Common myeloid progenitor, CD34-positive (primary cell): ENCODE results near the gene FAM32A.

Source experiments
- CTCF ChIA-PET: fragments of 350-600 bp; sonication (Branson Sonifier 250); formaldehyde crosslinking; loops from one replicate; lab custom pipeline; 2021; ENCODE audit warnings: antibody characterized with exemption; lab: Charles Lee
- POLR2A ChIA-PET: fragments of 350-600 bp; sonication (Branson Sonifier 250); formaldehyde crosslinking; loops from one replicate; lab custom pipeline; 2021; ENCODE audit warnings: antibody characterized with exemption; lab: Charles Lee
- DNase-seq, 3 donors: peaks; one replicate each; pipeline versions ENCODE4 v3.0.0 to v3.0.0-alpha.2; 2013
- H3K27ac ChIP-seq, 2 experiments: 1 replicate in 1 of 2; 2 replicates in 1 of 2; pipeline ENCODE4 v1.7.0; 2013; ENCODE audit warnings: inconsistent platforms in 2 of 2, low read length in 2 of 2, mild to moderate bottlenecking in 2 of 2, low read depth in 1 of 2, moderate library complexity in 1 of 2; ENCODE audit not compliant: severe bottlenecking in 2 of 2, insufficient read depth in 1 of 2, poor library complexity in 1 of 2
- H3K27me3 ChIP-seq, 5 experiments: replicated peaks in 2 of 5; 1 replicate in 3 of 5; 2 replicates in 2 of 5; pipeline versions ENCODE4 v1.6.1 to v1.7.0; 2013; ENCODE audit warnings: low read length in 4 of 5, mild to moderate bottlenecking in 2 of 5, moderate library complexity in 2 of 5, inconsistent platforms in 1 of 5; ENCODE audit not compliant: insufficient read depth in 5 of 5, control insufficient read depth in 4 of 5
- H3K36me3 ChIP-seq, 4 experiments: 1 replicate in 2 of 4; 2 replicates in 2 of 4; pipeline versions ENCODE4 v1.6.1 to v1.7.0; 2013; ENCODE audit warnings: low read length in 3 of 4, control low read depth in 1 of 4, mild to moderate bottlenecking in 1 of 4; ENCODE audit not compliant: control insufficient read depth in 4 of 4, insufficient read depth in 4 of 4
- H3K4me1 ChIP-seq, 4 experiments: 1 replicate in 3 of 4; 2 replicates in 1 of 4; pipeline versions ENCODE4 v1.6.1 to v1.7.1; 2013; ENCODE audit warnings: low read length in 3 of 4, mild to moderate bottlenecking in 3 of 4, control low read depth in 1 of 4, inconsistent platforms in 1 of 4, moderate library complexity in 1 of 4; ENCODE audit not compliant: control insufficient read depth in 4 of 4, insufficient read depth in 4 of 4; ENCODE audit errors: control extremely low read depth in 1 of 4
- H3K4me3 ChIP-seq, 7 experiments: 1 replicate in 4 of 7; 2 replicates in 3 of 7; pipeline versions ENCODE4 v1.5.1 to v1.7.0; 2013; ENCODE audit warnings: mild to moderate bottlenecking in 7 of 7, low read length in 6 of 7, moderate library complexity in 6 of 7, inconsistent platforms in 2 of 7, low read depth in 2 of 7, control low read depth in 1 of 7; ENCODE audit not compliant: insufficient read depth in 4 of 7, control insufficient read depth in 1 of 7; ENCODE audit errors: extremely low read depth in 1 of 7
- H3K9me3 ChIP-seq, 5 experiments: 1 replicate in 4 of 5; 2 replicates in 1 of 5; pipeline versions ENCODE4 v1.6.1 to v1.7.1; 2013; ENCODE audit warnings: low read length in 4 of 5, mild to moderate bottlenecking in 2 of 5, inconsistent platforms in 1 of 5, low read depth in 1 of 5, moderate library complexity in 1 of 5; ENCODE audit not compliant: control insufficient read depth in 4 of 5, insufficient read depth in 2 of 5; ENCODE audit errors: control extremely low read depth in 1 of 5
- WGBS: methylation state at CpG from one replicate; pipeline ENCODE4 v1.1.5; 2013; ENCODE audit not compliant: insufficient coverage; 5-methylcytosine and 5-hydroxymethylcytosine counted together

The FAM32A gene

GRCh38 chr19:16205205-16206045 lies 20.2 kb downstream of the FAM32A start:
- no peak overlapping the region for H3K27ac ChIP-seq
- POLR2A ChIA-PET = no interaction called here
- WGBS = 96% methylated on average over 7 of the region's 11 CpGs
- CTCF ChIA-PET = no interaction called here
- peaks cover 18 to 92% (median 73%) of the 10 kb centered on the region in 4 experiments for H3K36me3 ChIP-seq
- no peaks in the 10 kb centered on the region for H3K9me3 ChIP-seq
- H3K4me1 ChIP-seq = no peaks in the 10 kb centered on the region
- H3K4me3 ChIP-seq = no peak overlapping the region
- DNase-seq = no peak
- H3K27me3 ChIP-seq = no peaks in the 10 kb centered on the region

GRCh38 chr19:16206046-16206605 lies 20.9 kb downstream of the FAM32A start:
- no peaks in the 10 kb centered on the region for H3K9me3 ChIP-seq
- ChIA-PET POLR2A (interaction anchor here (0.7 kb wide), 1 partner anchor 19 kb away, joined by 4 read pairs; no protein-coding TSS in a partner anchor), CTCF (interaction anchor here (0.6 to 1.0 kb wide), 3 partner anchors 8 to 211 kb away, joined by 3 to 4 read pairs (median 3); partner anchors contain the start of gene AP1M1)
- no peak for DNase-seq
- no peaks in the 10 kb centered on the region for H3K4me1 ChIP-seq
- peaks cover 21 to 90% (median 66%) of the 10 kb centered on the region in 4 experiments for H3K36me3 ChIP-seq
- no peak overlapping the region for H3K27ac ChIP-seq
- WGBS = 97% methylated on average over 11 of the region's 14 CpGs
- H3K4me3 ChIP-seq = no peak overlapping the region
- H3K27me3 ChIP-seq = no peaks in the 10 kb centered on the region

GRCh38 chr19:16206637-16207036 lies 21.4 kb downstream of the FAM32A start:
- H3K27me3 ChIP-seq = no peaks in the 10 kb centered on the region
- no peak for DNase-seq
- no peaks in the 10 kb centered on the region for H3K4me1 ChIP-seq
- H3K27ac ChIP-seq = no peak overlapping the region
- CTCF ChIA-PET = interaction anchor here (0.6 to 1.0 kb wide), 3 partner anchors 9 to 210 kb away, joined by 3 to 4 read pairs (median 3); partner anchors contain the start of gene AP1M1
- no peaks in the 10 kb centered on the region for H3K9me3 ChIP-seq
- WGBS = 98% methylated on average over 7 of the region's 7 CpGs
- H3K36me3 ChIP-seq = peaks cover 25 to 92% (median 69%) of the 10 kb centered on the region in 4 experiments
- POLR2A ChIA-PET = interaction anchor here (0.7 kb wide), 1 partner anchor 18 kb away, joined by 4 read pairs; no protein-coding TSS in a partner anchor
- no peak overlapping the region for H3K4me3 ChIP-seq

GRCh38 chr19:16207063-16207462 lies 21.9 kb downstream of the FAM32A start:
- H3K9me3 ChIP-seq = no peaks in the 10 kb centered on the region
- POLR2A ChIA-PET = no interaction called here
- 100% methylated on average over 10 of the region's 10 CpGs for WGBS
- no peaks in the 10 kb centered on the region for H3K27me3 ChIP-seq
- H3K4me1 ChIP-seq = no peaks in the 10 kb centered on the region
- CTCF ChIA-PET = interaction anchor here (1.0 kb wide), 2 partner anchors 9 to 210 kb away, joined by 3 to 4 read pairs; partner anchors contain the start of gene AP1M1
- DNase-seq = no peak
- H3K4me3 ChIP-seq = no peak overlapping the region
- peaks cover 26 to 92% (median 66%) of the 10 kb centered on the region in 4 experiments for H3K36me3 ChIP-seq
- H3K27ac ChIP-seq = no peak overlapping the region

GRCh38 chr19:16207490-16208025 lies 22.3 kb downstream of the FAM32A start:
- ChIA-PET CTCF (interaction anchor here (1.9 kb wide), 1 partner anchor 179 kb away, joined by 4 read pairs; no protein-coding TSS in a partner anchor), POLR2A (interaction anchor here (0.6 kb wide), 1 partner anchor 31 kb away, joined by 4 read pairs; no protein-coding TSS in a partner anchor)
- peaks cover 26 to 90% (median 64%) of the 10 kb centered on the region in 4 experiments for H3K36me3 ChIP-seq
- no peak overlapping the region for H3K4me3 ChIP-seq
- no peaks in the 10 kb centered on the region for H3K9me3 ChIP-seq
- no peaks in the 10 kb centered on the region for H3K27me3 ChIP-seq
- H3K27ac ChIP-seq = no peak overlapping the region
- H3K4me1 ChIP-seq = no peaks in the 10 kb centered on the region
- DNase-seq = no peak
- WGBS = 95% methylated on average over 12 of the region's 12 CpGs

GRCh38 chr19:16208064-16208759 lies 23.0 kb downstream of the FAM32A start:
- Histone ChIP-seq H3K27me3 (no peaks in the 10 kb centered on the region), H3K4me1 (no peaks in the 10 kb centered on the region), H3K4me3 (no peak overlapping the region), H3K9me3 (no peaks in the 10 kb centered on the region), H3K27ac (no peak overlapping the region), H3K36me3 (peaks cover 21 to 87% (median 58%) of the 10 kb centered on the region in 4 experiments)
- POLR2A ChIA-PET = interaction anchor here (0.6 kb wide), 1 partner anchor 30 kb away, joined by 4 read pairs; no protein-coding TSS in a partner anchor
- DNase-seq = no peak
- CTCF ChIA-PET = interaction anchor here (1.9 kb wide), 1 partner anchor 178 kb away, joined by 4 read pairs; no protein-coding TSS in a partner anchor
- WGBS = 92% methylated on average over 19 of the region's 21 CpGs
